ENCODE results near the gene SNX3. TPM values are rescaled to one million over a fixed set of nuclear protein-coding genes. Genes with fewer than 3 reads are reported as not detected.

SNX3 gene
- total and polyA plus RNA-seq, 2 donors from 2014 or later = 143 to 236 TPM

GRCh38 chr6:108198761-108199498 is 61.9 kb downstream of the SNX3 start:
- no peak for TF ChIP-seq CTCF (IDR thresholded peaks at IDR 0.05; ENCODE audit: borderline replicate concordance, extremely low read depth, insufficient read depth)
- Histone ChIP-seq H3K9ac (ENCODE audit: low read length in 3 of 3) (no peak overlapping the region), H3K9me3 (ENCODE audit: control insufficient read depth in 2 of 3, insufficient read depth in 1 of 3, low read length in 3 of 3) (no peaks in the 10 kb centered on the region), H3K4me3 (ENCODE audit: low read length in 3 of 3) (no peak overlapping the region), H3K27me3 (ENCODE audit: control insufficient read depth, insufficient read depth, low read length) (no peaks in the 10 kb centered on the region), H3K27ac (ENCODE audit: low read depth in 2 of 2, low read length in 2 of 2) (no peak overlapping the region), H3K4me1 (ENCODE audit: control insufficient read depth in 2 of 3, insufficient read depth in 2 of 3, low read depth in 1 of 3, low read length in 3 of 3) (no peaks in the 10 kb centered on the region), H3K36me3 (ENCODE audit: control insufficient read depth in 2 of 3, insufficient read depth in 3 of 3, low read length in 3 of 3) (peaks cover 0 to under 1% (median 0%) of the 10 kb centered on the region in 3 donors)
- no peak for DNase-seq
- intact Hi-C loops (cut with DNase I) = no loop called here
- no peak for FAIRE-seq

- H3K9me3 ChIP-seq (ENCODE audit: control insufficient read depth in 2 of 3, insufficient read depth in 1 of 3, low read length in 3 of 3) = no peaks in the 10 kb centered on the region
- FAIRE-seq = no peak
- H3K4me3 ChIP-seq (ENCODE audit: low read length in 3 of 3) = no peak overlapping the region
- no peaks in the 10 kb centered on the region for H3K36me3 ChIP-seq (ENCODE audit: control insufficient read depth in 2 of 3, insufficient read depth in 3 of 3, low read length in 3 of 3)
- no peak overlapping the region for H3K27ac ChIP-seq (ENCODE audit: low read depth in 2 of 2, low read length in 2 of 2)
- no peaks in the 10 kb centered on the region for H3K4me1 ChIP-seq (ENCODE audit: control insufficient read depth in 2 of 3, insufficient read depth in 2 of 3, low read depth in 1 of 3, low read length in 3 of 3)
- DNase-seq = no peak
- no peaks in the 10 kb centered on the region for H3K27me3 ChIP-seq (ENCODE audit: control insufficient read depth, insufficient read depth, low read length)
- no peak for TF ChIP-seq CTCF (IDR thresholded peaks at IDR 0.05; ENCODE audit: borderline replicate concordance, extremely low read depth, insufficient read depth)
- intact Hi-C loops (cut with DNase I) = no loop called here
- H3K9ac ChIP-seq (ENCODE audit: low read length in 3 of 3) = no peak overlapping the region
These were observed 65.6 kb downstream of the SNX3 start for GRCh38 chr6:108195209-108195608.

- Histone ChIP-seq H3K4me1 (ENCODE audit: control insufficient read depth in 2 of 3, insufficient read depth in 2 of 3, low read depth in 1 of 3, low read length in 3 of 3) (no peaks in the 10 kb centered on the region), H3K27ac (ENCODE audit: low read depth in 2 of 2, low read length in 2 of 2) (no peak overlapping the region), H3K4me3 (ENCODE audit: low read length in 3 of 3) (no peak overlapping the region), H3K36me3 (ENCODE audit: control insufficient read depth in 2 of 3, insufficient read depth in 3 of 3, low read length in 3 of 3) (no peaks in the 10 kb centered on the region), H3K9ac (ENCODE audit: low read length in 3 of 3) (no peak overlapping the region), H3K27me3 (ENCODE audit: control insufficient read depth, insufficient read depth, low read length) (no peaks in the 10 kb centered on the region), H3K9me3 (ENCODE audit: control insufficient read depth in 2 of 3, insufficient read depth in 1 of 3, low read length in 3 of 3) (no peaks in the 10 kb centered on the region)
- intact Hi-C loops (cut with DNase I) = no loop called here
- DNase-seq (no peak), FAIRE-seq (no peak)
- no peak for TF ChIP-seq CTCF (IDR thresholded peaks at IDR 0.05; ENCODE audit: borderline replicate concordance, extremely low read depth, insufficient read depth)
These were observed 66.3 kb downstream of the SNX3 start for GRCh38 chr6:108194503-108194902.

Data from kidney (tissue), 14 donors.